Right lung (tissue), 5 donors: Measurements from ENCODE around the gene CST9. TPM values are rescaled to one million over a fixed set of nuclear protein-coding genes. Genes with fewer than 3 reads are reported as not detected.
A peak's percentile ranks its signal among the peaks of the same experiment; 100 is the strongest.
"Not testable (repeated sequence)": the region's sequence is repeated elsewhere in the genome, so short reads cannot be mapped to it uniquely, and the experiment has no call there.

Experiments
- DNase-seq, 2 donors: peaks; one replicate each; pipeline ENCODE4 v3.0.0-alpha.2; 2013
- polyA plus RNA-seq, 5 donors: library from polyadenylated mRNA; unstranded; fragments of 120-200 nt; gene quantifications; one replicate each; pipeline versions ENCODE4 v1.2.1 to v1.2.3, GENCODE V29; 2013; ENCODE audit warnings: inconsistent platforms in 1 of 5, low replicate concordance in 1 of 5; ENCODE audit not compliant: insufficient read length in 5 of 5, insufficient read depth in 1 of 5

The CST9 gene
- polyA plus RNA-seq, 5 donors, result not detected

- DNase-seq, result peak; percentile 73 to 76
These were observed 31.8 kb upstream of the CST9 start, which contains the start of gene CST3 for GRCh38 chr20:23637282-23638221. Gene CST3 (minus strand): TSS chr20:23637955. CDS start chr20:23637862, 93 bp downstream.

GRCh38 chr20:23636908-23637281 lies 31.2 kb upstream of the CST9 start:
- no peak for DNase-seq

DNA sequence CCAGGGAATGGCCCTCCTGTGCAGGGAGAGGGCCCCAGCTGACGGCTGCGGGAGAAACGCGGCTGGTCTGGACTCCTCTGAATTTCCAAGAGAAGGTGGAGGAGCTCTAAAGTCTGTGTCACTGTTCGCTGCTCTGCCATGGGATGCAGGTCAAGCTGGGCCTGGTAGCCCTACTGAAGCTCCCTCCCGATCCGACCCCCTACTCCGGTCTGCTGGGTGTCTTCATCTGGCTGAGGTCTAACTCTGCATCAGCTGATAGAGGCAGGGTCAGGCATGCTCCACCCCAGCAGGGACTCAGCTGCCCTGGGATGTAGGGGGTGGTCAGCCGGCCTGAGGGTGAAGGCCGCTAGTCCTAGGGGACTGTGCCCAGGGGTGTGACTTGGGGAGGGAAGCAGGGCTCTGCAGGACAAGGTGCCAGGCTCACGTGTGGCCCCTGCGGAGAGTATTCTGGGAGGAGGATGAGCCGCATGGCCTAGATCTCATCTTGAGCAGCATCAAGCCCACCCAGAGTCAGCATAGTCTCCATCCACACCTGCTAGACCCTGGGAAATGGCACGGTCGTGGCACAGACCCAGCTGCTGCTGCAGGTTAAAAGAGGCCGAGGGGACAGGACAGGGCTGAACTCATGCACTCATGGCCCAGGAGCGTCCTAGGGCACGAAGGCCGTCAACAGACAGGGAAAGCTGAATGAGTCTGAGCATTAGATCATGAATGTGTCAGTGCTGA lies 30.6 kb upstream of the CST9 start:
- DNase-seq, result no peak

GRCh38 chr20:23635768-23636090 lies 30.0 kb upstream of the CST9 start:
- DNase-seq, result not testable (repeated sequence)

- DNase-seq, result no peak
These were observed 29.5 kb upstream of the CST9 start for GRCh38 chr20:23634985-23635767.

DNA sequence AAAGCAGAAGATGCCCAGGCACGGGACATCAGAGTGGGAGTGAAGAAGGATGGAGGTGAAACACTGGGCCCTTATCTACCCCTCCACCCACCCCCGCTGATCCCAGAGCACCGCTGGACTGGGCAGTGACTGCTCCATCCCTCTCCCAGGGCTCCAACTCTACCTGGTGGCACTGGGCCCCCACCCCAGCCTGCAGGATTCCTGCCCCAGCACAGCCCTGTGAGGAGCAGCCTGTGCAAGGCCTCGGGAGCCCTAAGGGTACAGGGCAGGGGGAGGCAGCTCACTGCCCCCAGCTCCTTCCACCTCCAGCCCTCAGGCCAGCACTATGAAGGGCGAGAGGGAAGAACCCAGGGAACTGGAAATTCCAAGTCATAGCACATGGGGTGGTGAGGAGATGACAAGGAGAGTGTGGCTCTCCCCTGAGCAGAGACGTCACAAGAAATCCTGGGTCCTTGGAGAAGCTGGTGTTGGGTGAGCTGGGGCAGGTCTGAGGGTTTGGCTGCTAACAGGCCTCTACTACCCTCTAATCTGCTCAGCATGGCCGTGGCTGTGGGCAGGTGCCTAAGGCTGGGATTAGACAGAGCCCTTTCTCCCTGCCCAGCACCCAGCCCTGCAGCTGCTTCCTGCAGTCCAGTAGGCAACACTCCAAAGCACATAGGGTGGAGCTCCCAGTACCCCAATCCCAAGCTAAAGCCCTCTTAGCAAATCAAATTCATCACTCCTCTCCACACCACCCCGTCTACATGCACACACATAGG lies 28.5 kb upstream of the CST9 start:
- DNase-seq, result no peak

DNA sequence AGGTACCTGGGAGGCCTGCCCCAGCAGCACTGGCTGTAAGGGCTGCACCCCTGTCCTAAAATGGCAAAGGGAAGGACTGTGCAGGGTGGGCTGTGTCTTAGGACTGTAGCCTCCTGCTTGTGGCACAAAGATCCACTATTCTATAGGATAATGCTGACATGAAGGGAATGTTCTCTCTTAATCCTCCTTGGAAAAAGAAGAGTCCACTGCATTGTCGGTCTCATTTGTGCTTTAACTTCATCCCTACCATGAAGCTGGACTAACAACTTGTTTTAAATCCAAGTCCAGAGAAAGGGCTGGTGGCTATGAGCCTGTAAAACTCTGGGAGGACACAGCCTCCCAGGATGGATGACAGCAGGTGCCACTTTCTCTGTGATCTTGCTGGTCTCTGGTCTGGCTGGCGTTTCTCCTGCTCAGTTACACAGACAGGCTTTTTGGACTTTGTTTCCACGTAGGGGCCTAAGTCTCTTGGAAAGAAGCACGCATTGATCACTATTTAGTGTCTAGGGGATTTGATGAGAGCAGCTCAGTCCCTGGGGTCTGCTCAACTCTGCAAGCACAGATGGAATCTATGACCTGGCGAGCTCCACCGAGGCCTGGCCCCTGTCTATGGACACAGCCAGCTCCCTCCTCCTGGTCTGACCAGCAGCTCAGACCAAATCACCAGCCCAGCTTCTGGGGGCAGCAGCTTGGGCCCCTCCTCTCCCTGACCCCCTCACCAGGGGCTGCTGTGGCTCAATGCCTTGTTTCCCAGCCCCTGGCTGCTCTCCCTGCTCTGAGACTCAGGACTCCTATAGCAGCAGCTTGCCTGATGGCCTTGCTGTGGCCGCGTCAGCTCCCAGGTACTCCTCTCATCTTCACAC lies 27.2 kb upstream of the CST9 start:
- DNase-seq, result no peak

DNA sequence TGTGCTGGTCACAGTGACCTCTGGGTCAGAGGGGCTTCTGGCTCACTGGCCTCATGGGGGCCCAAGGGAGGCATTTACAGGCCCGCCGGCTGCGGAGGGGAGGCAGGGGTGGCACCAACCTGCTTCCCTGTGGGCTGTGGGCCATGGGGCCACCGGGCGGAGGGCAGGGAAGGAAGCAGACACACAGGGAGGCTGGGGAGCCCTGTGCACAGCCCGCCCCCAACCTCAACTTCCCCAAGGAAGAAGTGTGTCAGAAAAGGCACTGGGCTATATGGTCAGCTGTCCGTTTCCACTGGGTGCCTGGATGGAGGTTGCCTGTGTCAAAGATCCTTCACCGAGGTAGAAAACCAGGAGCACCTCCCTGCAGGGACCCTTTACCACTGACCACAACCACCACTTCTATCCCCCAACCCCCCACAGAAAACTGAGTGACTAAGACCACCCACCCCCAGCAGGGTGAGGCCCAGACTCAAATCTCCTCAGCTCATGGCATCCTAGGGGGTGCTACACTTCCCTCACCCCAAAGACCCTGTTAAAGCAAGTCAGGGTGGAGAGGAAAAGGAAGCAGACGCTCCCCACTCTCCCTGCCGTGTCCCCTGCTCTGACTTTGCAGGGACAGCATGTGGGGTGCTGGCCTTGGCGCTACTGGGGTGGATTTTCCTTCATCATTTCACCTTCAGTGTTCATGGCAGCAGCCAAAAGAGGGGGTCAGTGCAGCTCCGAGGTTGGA lies 26.4 kb upstream of the CST9 start:
- DNase-seq, result no peak

GRCh38 chr20:23631226-23631822 lies 25.6 kb upstream of the CST9 start:
- no peak for DNase-seq

DNA sequence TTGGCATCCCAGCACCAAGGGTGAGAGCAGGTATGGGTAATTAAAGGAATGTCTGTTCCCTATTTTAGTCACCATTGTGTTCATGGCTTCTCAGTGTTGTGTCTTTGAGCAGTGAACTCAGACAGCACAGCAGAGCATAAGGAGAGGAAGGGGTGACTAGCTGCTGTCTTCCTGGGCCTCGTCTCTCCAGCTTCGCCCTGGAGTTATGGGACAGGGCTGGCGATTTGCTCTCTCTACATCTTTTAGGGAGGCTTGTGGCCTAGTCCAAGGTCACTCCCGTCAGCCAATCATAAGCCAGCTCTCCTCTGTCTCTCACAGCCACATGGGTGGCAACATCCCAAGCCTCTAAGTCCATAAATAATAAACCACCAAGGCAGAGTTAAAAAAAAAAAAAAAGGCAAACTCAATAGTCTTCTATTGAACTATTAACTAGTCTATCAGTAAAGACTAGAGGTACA lies 24.7 kb upstream of the CST9 start:
- DNase-seq, result no peak

DNA sequence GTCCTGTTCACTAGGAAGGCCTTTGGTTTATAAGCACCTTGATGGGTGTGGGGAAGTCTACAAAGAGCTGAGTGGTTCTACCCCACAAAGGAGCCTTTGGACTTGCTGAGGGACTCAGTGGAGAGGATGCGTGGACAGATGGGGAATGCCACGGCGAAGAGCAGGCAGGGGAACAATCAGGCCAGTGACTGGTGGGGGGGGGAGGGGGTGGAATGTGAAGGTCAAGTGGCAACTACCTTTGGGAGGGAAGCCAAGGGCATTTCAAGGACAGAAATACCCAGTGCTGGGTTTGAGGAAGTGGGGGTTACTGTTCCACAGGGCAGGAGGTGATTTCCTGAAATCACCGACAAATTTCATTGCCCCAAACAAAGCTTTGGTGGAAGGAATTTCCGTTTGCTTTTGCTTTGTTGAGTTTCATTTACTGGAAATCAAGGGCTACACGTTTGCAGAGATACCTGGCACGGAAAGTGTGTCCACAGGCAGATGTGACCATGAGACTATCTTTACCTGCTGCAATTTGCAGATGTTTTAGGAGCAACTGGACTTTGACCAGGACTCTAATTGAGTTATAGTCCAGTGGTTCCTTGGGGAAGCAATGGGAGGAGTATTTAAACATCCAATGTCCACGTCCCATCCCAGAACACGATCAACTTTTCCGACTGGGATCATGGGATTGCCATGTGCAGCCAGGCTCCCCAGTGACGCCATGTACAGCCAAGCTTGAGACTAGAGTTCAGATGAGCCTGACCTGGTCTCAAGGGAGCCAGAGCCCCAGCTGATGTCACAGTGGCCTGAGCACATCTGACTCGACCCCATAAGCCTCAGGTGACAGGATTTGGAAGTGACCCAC lies 24.1 kb upstream of the CST9 start:
- DNase-seq, result no peak

DNA sequence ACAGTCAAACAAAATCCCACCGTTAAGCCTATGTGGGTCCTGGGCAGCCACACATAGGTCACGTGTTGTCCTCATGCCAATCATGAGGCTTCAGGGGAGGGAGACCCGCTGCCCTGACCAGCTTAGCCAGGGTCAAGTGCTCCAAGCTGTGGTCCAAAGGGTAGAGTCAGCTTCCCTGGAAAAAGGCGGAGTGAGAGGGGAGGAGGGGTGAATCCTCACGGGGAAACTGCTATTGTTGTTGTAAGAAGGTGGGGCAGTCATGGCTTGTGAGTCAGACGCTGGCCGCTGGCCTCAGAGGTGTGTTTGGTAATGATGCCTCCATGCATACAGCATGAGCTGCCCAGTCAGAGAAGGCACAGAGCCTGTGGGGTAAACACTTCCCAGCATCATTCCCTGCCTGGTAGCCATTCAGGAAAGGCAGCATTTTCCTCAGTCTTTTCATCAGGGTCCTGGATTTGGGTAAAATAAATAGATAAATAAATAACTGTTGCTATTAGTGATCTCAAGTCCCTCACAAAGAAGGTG lies 23.4 kb upstream of the CST9 start:
- DNase-seq, result no peak

- no peak for DNase-seq
These were observed 22.8 kb upstream of the CST9 start for GRCh38 chr20:23628402-23629016.

GRCh38 chr20:23627501-23627900 lies 21.8 kb upstream of the CST9 start:
- no peak for DNase-seq

GRCh38 chr20:23626040-23626620 lies 20.4 kb upstream of the CST9 start:
- DNase-seq, result no peak

- DNase-seq, result no peak
These were observed 19.7 kb upstream of the CST9 start for GRCh38 chr20:23625236-23625964.

DNA sequence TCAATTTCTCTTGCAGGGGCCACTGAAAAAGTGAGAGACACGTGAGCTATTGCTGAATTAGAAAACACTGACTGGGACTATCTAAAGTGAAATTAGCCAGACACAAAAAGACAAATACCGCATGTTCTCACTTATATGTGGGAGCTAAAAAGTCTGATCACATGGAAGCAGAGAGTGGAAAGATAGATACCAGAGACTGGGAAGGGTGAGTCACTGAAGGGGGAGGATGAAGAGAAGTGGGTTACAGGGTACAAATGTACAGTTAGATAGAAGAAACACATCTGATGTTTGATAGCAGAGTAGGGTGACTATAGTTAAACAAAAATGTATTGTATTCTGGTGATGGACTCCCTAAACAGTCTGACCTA lies 18.6 kb upstream of the CST9 start:
- no peak for DNase-seq
